Ovary (tissue), 3 donors: ENCODE data around the gene SOX3.

Experiments used
- CTCF ChIP-seq, 3 donors: fragments of 450-650 bp in 2 of 3; fragments of 200-600 bp in 1 of 3; IDR thresholded peaks; one replicate each; pipeline versions ENCODE4 v1.5.1 to v1.8.0; 2016 to 2022; ENCODE audit warnings: antibody characterized with exemption in 3 of 3, mild to moderate bottlenecking in 1 of 3
- EP300 ChIP-seq: sonication (generic); formaldehyde crosslinking; IDR thresholded peaks from one replicate; pipeline ENCODE4 v1.6.1; 2017; ENCODE audit warnings: antibody characterized with exemption
- POLR2A ChIP-seq: fragments of 450-650 bp; IDR thresholded peaks from one replicate; pipeline ENCODE4 v1.6.1; 2017; ENCODE audit warnings: antibody characterized with exemption, mild to moderate bottlenecking, moderate library complexity
- donor health status: DM: no; HTN: no; CAD: no.

- TF ChIP-seq CTCF (IDR thresholded peaks at IDR 0.05) (no peak), EP300 (no peak), POLR2A (no peak)
These were observed 4.8 kb upstream of the SOX3 start for GRCh38 chrX:140509468-140510305.
